Cardiac muscle cell (in vitro differentiated cells and primary cell): Measurements from ENCODE around the gene ASB5. TPM values are rescaled to one million over a fixed set of nuclear protein-coding genes. Genes with fewer than 3 reads are reported as not detected.

Experiments used
- DNase-seq, 2 donors: peaks; one replicate each; pipeline versions ENCODE4 v3.0.0 to v3.0.0-alpha.2; 2010 to 2017; ENCODE audit warnings: low read depth in 1 of 2, low spot score in 1 of 2
- H3K27ac ChIP-seq: fragments of 200-600 bp; sonication (generic); 2 replicates; pipeline ENCODE4 v1.5.1; 2016
- H3K27me3 ChIP-seq: fragments of 200-600 bp; sonication (generic); 2 replicates; pipeline ENCODE4 v1.6.0; 2016; ENCODE audit warnings: control low read depth
- H3K36me3 ChIP-seq: fragments of 200-600 bp; sonication (generic); 2 replicates; pipeline ENCODE4 v1.5.1; 2016; ENCODE audit warnings: control low read depth
- H3K4me1 ChIP-seq: fragments of 200-600 bp; sonication (generic); 2 replicates; pipeline ENCODE4 v1.8.1; 2017; ENCODE audit warnings: low read depth, mild to moderate bottlenecking, mixed run types
- H3K4me3 ChIP-seq: fragments of 200-600 bp; sonication (generic); 2 replicates; pipeline ENCODE4 v1.5.1; 2016; ENCODE audit warnings: mild to moderate bottlenecking
- H3K9me3 ChIP-seq: fragments of 200-600 bp; sonication (generic); 2 replicates; pipeline ENCODE4 v1.5.1; 2017; ENCODE audit warnings: low read depth, mild to moderate bottlenecking, control low read depth
- CTCF ChIP-seq: IDR thresholded peaks from 2 replicates; pipeline ENCODE4 v1.5.1; 2012; ENCODE audit warnings: low read depth, mild to moderate bottlenecking, low read length
- polyA plus RNA-seq: library from polyadenylated mRNA; unstranded; fragments of >200 nt; fragmentation: Nextera tagmentation; extraction: Ambion mirVana; gene quantifications from 2 replicates; pipeline ENCODE4 v1.2.1, GENCODE V29; 2016
- total RNA-seq: library from RNA; depleted of rRNA; stranded (reverse); fragments of >200 nt; gene quantifications from 2 replicates; pipeline ENCODE4 v1.2.3, GENCODE V29; 2016

ASB5 gene
- total RNA-seq, result not detected in 2 replicates
- 0.45 TPM in 1 of 2 replicates, not detected in the other for polyA plus RNA-seq

- Histone ChIP-seq H3K4me3 (no peak within 1 kb of the TSS), H3K27me3 (no peaks in the 10 kb centered on the region), H3K4me1 (no peaks in the 10 kb centered on the region), H3K36me3 (no peaks in the 10 kb centered on the region), H3K27ac (no peak within 1 kb of the TSS), H3K9me3 (no peaks in the 10 kb centered on the region)
- TF ChIP-seq CTCF, result no peak
- no peak for DNase-seq
Observed at GRCh38 chr4:176268963-176269362, at the start of gene ASB5. Gene ASB5, minus strand, starts transcription at chr4:176269222. Its CDS starts 114 bp downstream, at chr4:176269108.

- H3K4me1 ChIP-seq, result no peaks in the 10 kb centered on the region
- no peak overlapping the region for H3K27ac ChIP-seq
- no peak overlapping the region for H3K4me3 ChIP-seq
- no peak for DNase-seq
- no peaks in the 10 kb centered on the region for H3K36me3 ChIP-seq
- H3K27me3 ChIP-seq, result no peaks in the 10 kb centered on the region
- no peak for TF ChIP-seq CTCF
- no peaks in the 10 kb centered on the region for H3K9me3 ChIP-seq
Observed at GRCh38 chr4:176313596-176314336, 44.7 kb upstream of the ASB5 start.

- no peak overlapping the region for H3K27ac ChIP-seq
- TF ChIP-seq CTCF, result no peak
- no peaks in the 10 kb centered on the region for H3K4me1 ChIP-seq
- H3K4me3 ChIP-seq, result no peak overlapping the region
- H3K9me3 ChIP-seq, result no peaks in the 10 kb centered on the region
- no peaks in the 10 kb centered on the region for H3K36me3 ChIP-seq
- DNase-seq, result no peak
- H3K27me3 ChIP-seq, result no peaks in the 10 kb centered on the region
Observed at GRCh38 chr4:176309772-176310171, 40.8 kb upstream of the ASB5 start.

- no peak for TF ChIP-seq CTCF
Observed at GRCh38 chr4:176309046-176309445, 40.0 kb upstream of the ASB5 start.

GRCh38 chr4:176308441-176308840, 39.4 kb upstream of the ASB5 start:
- Histone ChIP-seq H3K27me3 (no peaks in the 10 kb centered on the region), H3K9me3 (no peaks in the 10 kb centered on the region), H3K27ac (no peak overlapping the region), H3K4me1 (no peaks in the 10 kb centered on the region), H3K36me3 (no peaks in the 10 kb centered on the region), H3K4me3 (no peak overlapping the region)
- TF ChIP-seq CTCF, result no peak
- DNase-seq, result no peak

More at GRCh38 chr4:176309046-176309445, 40.0 kb upstream of the ASB5 start:
- Histone ChIP-seq H3K9me3 (no peaks in the 10 kb centered on the region), H3K4me1 (no peaks in the 10 kb centered on the region), H3K36me3 (no peaks in the 10 kb centered on the region), H3K27me3 (no peaks in the 10 kb centered on the region), H3K4me3 (no peak overlapping the region), H3K27ac (no peak overlapping the region)
- DNase-seq, result no peak
